OCI-LY1 (cell line): Measurements from ENCODE around the gene COMMD2.

Experiments used
- H2AFZ ChIP-seq: fragments of 200-600 bp; sonication (generic), shearing (Covaris generic); 2 replicates; pipeline ENCODE4 v1.6.0; 2014; ENCODE audit warnings: antibody characterized with exemption, mild to moderate bottlenecking, low read length
- H3F3A ChIP-seq: fragments of 200-600 bp; sonication (generic), shearing (Covaris generic); 2 replicates; pipeline ENCODE4 v1.6.0; 2014; ENCODE audit warnings: mild to moderate bottlenecking, antibody characterized with exemption, low read length, moderate library complexity; ENCODE audit not compliant: insufficient read depth
- H3K27ac ChIP-seq: fragments of 200-600 bp; sonication (generic); 2 replicates; pipeline ENCODE4 v1.5.1; 2014; ENCODE audit warnings: low read length, mixed run types, mild to moderate bottlenecking, low read depth; ENCODE audit not compliant: poor library complexity, severe bottlenecking
- H3K27me3 ChIP-seq: fragments of 200-600 bp; sonication (generic); 2 replicates; pipeline ENCODE4 v1.6.0; 2014; ENCODE audit warnings: antibody characterized with exemption, mild to moderate bottlenecking, low read length, moderate library complexity; ENCODE audit not compliant: insufficient read depth
- H3K36me3 ChIP-seq: fragments of 200-600 bp; sonication (generic); 2 replicates; pipeline ENCODE4 v1.6.1; 2014; ENCODE audit warnings: mild to moderate bottlenecking, antibody characterized with exemption, low read length, moderate library complexity, mixed read lengths; ENCODE audit not compliant: insufficient read depth
- H3K4me1 ChIP-seq: fragments of 200-600 bp; sonication (generic); 2 replicates; pipeline ENCODE4 v1.5.1; 2014; ENCODE audit warnings: mild to moderate bottlenecking, low read length, moderate library complexity; ENCODE audit not compliant: insufficient read depth, severe bottlenecking
- H3K4me2 ChIP-seq: fragments of 200-600 bp; sonication (generic), shearing (Covaris generic); 2 replicates; pipeline ENCODE4 v1.6.1; 2014; ENCODE audit warnings: low read length
- H3K4me3 ChIP-seq: fragments of 200-600 bp; sonication (generic); 2 replicates; pipeline ENCODE4 v1.5.1; 2014; ENCODE audit warnings: low read length, low read depth, mild to moderate bottlenecking, mixed read lengths; ENCODE audit not compliant: poor library complexity, severe bottlenecking
- H3K79me2 ChIP-seq: fragments of 200-600 bp; shearing (Covaris generic); 2 replicates; pipeline ENCODE4 v1.6.1; 2016; ENCODE audit warnings: mixed run types, low read length, mixed read lengths; ENCODE audit not compliant: insufficient read depth
- H3K9ac ChIP-seq: fragments of 200-600 bp; sonication (generic), shearing (Covaris generic); 2 replicates; pipeline ENCODE4 v1.6.1; 2014; ENCODE audit warnings: mild to moderate bottlenecking, low read length, mixed read lengths
- H3K9me2 ChIP-seq: fragments of 200-600 bp; sonication (generic), shearing (Covaris generic); 2 replicates; pipeline ENCODE4 v1.6.1; 2014; ENCODE audit warnings: low read depth, mild to moderate bottlenecking, low read length, mixed read lengths
- H3K9me3 ChIP-seq: fragments of 200-600 bp; shearing (Covaris generic); 2 replicates; pipeline ENCODE4 v1.6.1; 2014; ENCODE audit warnings: low read length, mixed read lengths
- H4K20me1 ChIP-seq: fragments of 200-600 bp; sonication (generic), shearing (Covaris generic); 2 replicates; pipeline ENCODE4 v1.6.0; 2016; ENCODE audit warnings: mild to moderate bottlenecking, low read length; ENCODE audit not compliant: insufficient read depth
- EZH2 ChIP-seq: fragments of 200-600 bp; sonication (generic), shearing (Covaris generic); IDR thresholded peaks from 2 replicates; pipeline ENCODE4 v1.8.0; 2017; ENCODE audit warnings: borderline replicate concordance, mixed run types, mild to moderate bottlenecking, antibody characterized with exemption, low read length, moderate library complexity, mixed read lengths
- TF ChIP-seq, protein P1 (sequence below): fragments of 200-600 bp; sonication (generic), shearing (Covaris generic); IDR thresholded peaks from 2 replicates; pipeline ENCODE4 v1.5.1; 2017; ENCODE audit warnings: mild to moderate bottlenecking, antibody characterized with exemption, low read length, moderate library complexity, mixed read lengths

Gene COMMD2

GRCh38 chr3:149752051-149752787, at the start of gene COMMD2:
COMMD2 (minus strand) TSS chr3:149752489; CDS start chr3:149752444, 45 bp downstream.
- Histone ChIP-seq H3K79me2 (0 out of 2 replicates have a peak, but pooled peaks cover 3% of the 10 kb centered on the region), H3K4me1 (peaks cover 17% of the 10 kb centered on the region), H3K36me3 (peaks cover 30% of the 10 kb centered on the region), H3F3A (no peaks in the 10 kb centered on the region), H3K27me3 (no peaks in the 10 kb centered on the region), H3K9me3 (no peaks in the 10 kb centered on the region), H3K9me2 (no peaks in the 10 kb centered on the region), H3K4me3 (peak within 1 kb of the TSS; percentile 83), H3K27ac (no peak within 1 kb of the TSS), H3K9ac (peak within 1 kb of the TSS; percentile 80), H3K4me2 (peak within 1 kb of the TSS; percentile 80), H4K20me1 (no peaks in the 10 kb centered on the region), H2AFZ (peak within 1 kb of the TSS; percentile 100)
- TF ChIP-seq, protein P1, sequence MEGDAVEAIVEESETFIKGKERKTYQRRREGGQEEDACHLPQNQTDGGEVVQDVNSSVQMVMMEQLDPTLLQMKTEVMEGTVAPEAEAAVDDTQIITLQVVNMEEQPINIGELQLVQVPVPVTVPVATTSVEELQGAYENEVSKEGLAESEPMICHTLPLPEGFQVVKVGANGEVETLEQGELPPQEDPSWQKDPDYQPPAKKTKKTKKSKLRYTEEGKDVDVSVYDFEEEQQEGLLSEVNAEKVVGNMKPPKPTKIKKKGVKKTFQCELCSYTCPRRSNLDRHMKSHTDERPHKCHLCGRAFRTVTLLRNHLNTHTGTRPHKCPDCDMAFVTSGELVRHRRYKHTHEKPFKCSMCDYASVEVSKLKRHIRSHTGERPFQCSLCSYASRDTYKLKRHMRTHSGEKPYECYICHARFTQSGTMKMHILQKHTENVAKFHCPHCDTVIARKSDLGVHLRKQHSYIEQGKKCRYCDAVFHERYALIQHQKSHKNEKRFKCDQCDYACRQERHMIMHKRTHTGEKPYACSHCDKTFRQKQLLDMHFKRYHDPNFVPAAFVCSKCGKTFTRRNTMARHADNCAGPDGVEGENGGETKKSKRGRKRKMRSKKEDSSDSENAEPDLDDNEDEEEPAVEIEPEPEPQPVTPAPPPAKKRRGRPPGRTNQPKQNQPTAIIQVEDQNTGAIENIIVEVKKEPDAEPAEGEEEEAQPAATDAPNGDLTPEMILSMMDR: peak; percentile 67
- no peak for TF ChIP-seq EZH2

GRCh38 chr3:149801639-149802038, 49.4 kb upstream of the COMMD2 start:
- Histone ChIP-seq H3K9me2 (no peaks in the 10 kb centered on the region), H3K4me1 (no peaks in the 10 kb centered on the region), H3K4me3 (no peak overlapping the region), H2AFZ (no peak overlapping the region), H3K27ac (no peak overlapping the region), H3K9me3 (no peaks in the 10 kb centered on the region), H4K20me1 (no peaks in the 10 kb centered on the region), H3K4me2 (no peak overlapping the region), H3K36me3 (no peaks in the 10 kb centered on the region), H3F3A (no peaks in the 10 kb centered on the region), H3K9ac (no peak overlapping the region), H3K27me3 (no peaks in the 10 kb centered on the region), H3K79me2 (no peaks in the 10 kb centered on the region)
- TF ChIP-seq EZH2: no peak
- TF ChIP-seq, protein P1: no peak

DNA sequence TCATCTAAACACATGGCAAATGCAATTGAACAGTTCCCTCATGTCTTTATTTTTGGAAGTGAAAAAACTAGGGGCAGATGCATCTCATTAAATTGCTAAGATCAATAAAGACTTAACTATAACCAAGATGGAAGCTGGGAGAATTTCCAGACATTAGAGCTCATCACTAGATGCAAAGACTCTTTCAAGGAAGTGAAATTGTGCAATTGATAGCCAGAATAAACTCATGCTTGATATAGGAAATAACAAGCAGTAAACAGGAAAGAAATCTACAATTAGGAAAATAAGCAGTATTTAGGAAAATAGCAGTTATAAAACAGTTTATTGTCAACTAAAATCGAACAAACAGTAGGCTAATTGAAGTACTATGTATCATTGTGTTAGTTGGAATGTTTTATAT, 48.9 kb upstream of the COMMD2 start:
- H3K4me2 ChIP-seq: no peak overlapping the region
- H3K4me1 ChIP-seq: no peaks in the 10 kb centered on the region
- TF ChIP-seq, protein P1: no peak
- no peak for TF ChIP-seq EZH2
- no peak overlapping the region for H2AFZ ChIP-seq
- no peaks in the 10 kb centered on the region for H3K27me3 ChIP-seq
- no peaks in the 10 kb centered on the region for H4K20me1 ChIP-seq
- H3K9me3 ChIP-seq: no peaks in the 10 kb centered on the region
- H3K9me2 ChIP-seq: no peaks in the 10 kb centered on the region
- H3K79me2 ChIP-seq: no peaks in the 10 kb centered on the region
- no peaks in the 10 kb centered on the region for H3K36me3 ChIP-seq
- no peaks in the 10 kb centered on the region for H3F3A ChIP-seq
- no peak overlapping the region for H3K9ac ChIP-seq
- no peak overlapping the region for H3K27ac ChIP-seq
- H3K4me3 ChIP-seq: no peak overlapping the region
